ENCODE results near the gene FAM107B. TPM values are rescaled to one million over a fixed set of nuclear protein-coding genes. Genes with fewer than 3 reads are reported as not detected.

FAM107B gene
- total RNA-seq, 1 experiment from 2014 or later, result 41.6 TPM

DNA sequence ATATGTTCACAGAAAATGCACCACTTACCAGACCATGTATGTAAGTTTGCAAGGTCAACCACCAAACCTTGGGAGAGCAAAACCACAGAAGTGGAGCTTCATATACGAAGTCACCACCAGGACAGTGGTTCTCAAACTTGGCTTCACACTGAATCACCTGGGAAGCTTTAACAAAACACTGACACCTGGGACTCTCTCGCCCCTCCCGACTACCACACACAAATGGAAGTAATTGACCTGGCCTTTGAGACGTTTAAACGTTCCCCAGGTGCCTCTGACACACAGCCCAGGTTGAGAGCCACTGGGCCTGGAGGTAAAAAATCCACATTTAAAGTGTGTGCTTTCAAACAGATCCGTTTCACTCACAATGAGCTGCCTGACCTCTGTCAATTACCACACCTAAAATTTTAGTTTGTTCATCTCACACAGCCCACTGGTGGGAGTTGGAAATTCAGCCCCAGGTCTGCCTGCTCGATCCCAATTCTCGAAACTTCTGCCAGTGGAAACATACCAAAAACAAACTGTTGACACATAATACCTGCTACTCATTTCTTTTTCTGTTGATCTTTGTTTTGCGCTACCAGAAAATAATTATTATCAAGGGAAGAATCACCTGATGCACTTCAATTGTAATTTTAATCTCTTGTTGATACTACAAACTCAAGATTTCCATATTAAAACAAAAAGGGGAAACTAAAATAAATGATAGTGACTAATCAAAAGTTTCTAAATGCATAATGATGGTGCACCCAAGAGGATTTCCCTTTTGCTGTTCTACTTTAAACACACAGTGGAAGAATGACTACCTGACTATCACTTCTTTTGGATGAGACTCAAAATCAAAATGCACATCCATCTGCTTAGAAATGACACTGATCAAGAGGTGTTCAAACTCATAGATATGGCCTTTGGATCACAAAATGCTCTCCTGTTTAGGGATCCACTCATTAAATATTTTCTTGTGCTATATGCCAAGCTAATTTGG, 36.6 kb upstream of the FAM107B start:
- DNase-seq (ENCODE audit: low read depth, low spot score) (no peak), ATAC-seq (no peak)
- H4K20me1 ChIP-seq (ENCODE audit: insufficient read depth), result no peaks in the 10 kb centered on the region
- no peak overlapping the region for H3K4me3 ChIP-seq (replicated peaks in 1 of 2; ENCODE audit: low read depth in 1 of 2, low read length in 2 of 2)
- ChIA-PET RAD21 (ENCODE audit: low non-redundant PET in 1 of 2, low total read pairs in 2 of 2, uncharacterized antibody in 2 of 2, unreplicated experiment in 2 of 2) (no interaction called here), POLR2A (no interaction called here), CTCF (no interaction called here)
- no peaks in the 10 kb centered on the region for H3K27me3 ChIP-seq (ENCODE audit: insufficient read depth, low read length)
- no peaks in the 10 kb centered on the region for H3K9me2 ChIP-seq (ENCODE audit: insufficient read depth)
- no peaks in the 10 kb centered on the region for H3K36me3 ChIP-seq (ENCODE audit: control insufficient read depth in 1 of 2, insufficient read depth in 2 of 2, low read length in 2 of 2)
- H3K27ac ChIP-seq (ENCODE audit: low read depth, low read length), result no peak overlapping the region
- intact Hi-C loops (cut with micrococcal nuclease), result no loop called here
- H3K9ac ChIP-seq (ENCODE audit: low read length), result no peak overlapping the region
- TF ChIP-seq, protein P1, sequence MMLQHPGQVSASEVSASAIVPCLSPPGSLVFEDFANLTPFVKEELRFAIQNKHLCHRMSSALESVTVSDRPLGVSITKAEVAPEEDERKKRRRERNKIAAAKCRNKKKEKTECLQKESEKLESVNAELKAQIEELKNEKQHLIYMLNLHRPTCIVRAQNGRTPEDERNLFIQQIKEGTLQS (IDR thresholded peaks at IDR 0.05), result no peak
- TF ChIP-seq JUND (IDR thresholded peaks at IDR 0.05), result no peak
- no peak for TF ChIP-seq ELF1 (IDR thresholded peaks at IDR 0.05; ENCODE audit: borderline replicate concordance, low read depth)
- no peak for TF ChIP-seq MAX (IDR thresholded peaks at IDR 0.05)
- TF ChIP-seq CEBPB (IDR thresholded peaks at IDR 0.05; ENCODE audit: low read depth), result no peak
- no peak for TF ChIP-seq YY1 (IDR thresholded peaks at IDR 0.05; ENCODE audit: extremely low read depth, insufficient replicate concordance, low read depth, low read length)
- no peak for TF ChIP-seq CBX3 (IDR thresholded peaks at IDR 0.05; ENCODE audit: low read depth)
- no peak for TF ChIP-seq POLR2A (IDR thresholded peaks at IDR 0.05; ENCODE audit: borderline replicate concordance, extremely low read depth, insufficient read depth, insufficient read length)
- no TSS peak for BruUV-seq (replicated peaks)
- H3K9me3 ChIP-seq (ENCODE audit: control insufficient read depth in 1 of 2, insufficient read depth in 1 of 2, low read depth in 1 of 2, low read length in 2 of 2), result no peaks in the 10 kb centered on the region
- H3K4me2 ChIP-seq (ENCODE audit: low read length), result no peak overlapping the region
- peaks cover 0 to 4% of the 10 kb centered on the region in 2 experiments; a peak in 1 of 4 replicates for H3K4me1 ChIP-seq (ENCODE audit: control insufficient read depth in 1 of 2, insufficient read depth in 2 of 2, low read length in 2 of 2)
- H3K79me2 ChIP-seq (ENCODE audit: insufficient read depth, low read length), result no peaks in the 10 kb centered on the region
- H2AFZ ChIP-seq (ENCODE audit: low read depth, low read length, poor library complexity, severe bottlenecking), result no peak overlapping the region

DNA sequence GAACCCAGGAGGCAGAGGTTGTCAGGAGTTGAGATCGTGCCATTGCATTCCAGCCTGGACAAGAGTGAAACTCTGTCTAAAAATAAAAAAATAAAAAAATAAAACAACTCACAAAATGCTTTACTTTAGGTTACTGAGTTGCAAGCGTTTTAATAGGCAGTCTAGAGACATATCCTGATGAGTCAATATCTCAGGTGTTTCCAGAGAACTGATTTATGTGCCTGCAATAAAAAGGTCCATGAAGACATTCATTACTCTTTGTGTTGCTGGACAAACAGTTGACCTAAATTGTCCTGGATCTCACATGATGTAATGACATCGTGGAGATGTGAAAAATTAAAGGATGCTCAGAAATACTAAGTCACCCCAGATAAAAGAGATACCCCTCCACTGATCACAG, 31.6 kb upstream of the FAM107B start:
- intact Hi-C loops (cut with micrococcal nuclease), result no loop called here
- no peak for ATAC-seq
- ChIA-PET POLR2A (no interaction called here), CTCF (no interaction called here), RAD21 (ENCODE audit: low non-redundant PET in 1 of 2, low total read pairs in 2 of 2, uncharacterized antibody in 2 of 2, unreplicated experiment in 2 of 2) (no interaction called here)
- no peaks in the 10 kb centered on the region for H4K20me1 ChIP-seq (ENCODE audit: insufficient read depth)
- H2AFZ ChIP-seq (ENCODE audit: low read depth, low read length, poor library complexity, severe bottlenecking), result no peak overlapping the region
- no peak overlapping the region for H3K4me2 ChIP-seq (ENCODE audit: low read length)
- H3K9me3 ChIP-seq (ENCODE audit: control insufficient read depth in 1 of 2, insufficient read depth in 1 of 2, low read depth in 1 of 2, low read length in 2 of 2), result no peaks in the 10 kb centered on the region
- no peaks in the 10 kb centered on the region for H3K9me2 ChIP-seq (ENCODE audit: insufficient read depth)
- H3K4me3 ChIP-seq (replicated peaks in 1 of 2; ENCODE audit: low read depth in 1 of 2, low read length in 2 of 2), result no peak overlapping the region
- no peak for TF ChIP-seq YY1 (IDR thresholded peaks at IDR 0.05; ENCODE audit: extremely low read depth, insufficient replicate concordance, low read depth, low read length)
- TF ChIP-seq JUND (IDR thresholded peaks at IDR 0.05), result no peak
- TF ChIP-seq ZBTB33 (IDR thresholded peaks at IDR 0.05; ENCODE audit: extremely low read depth, insufficient replicate concordance, low read length), result no peak
- TF ChIP-seq EGR1 (IDR thresholded peaks at IDR 0.05; ENCODE audit: low read depth), result no peak
- TF ChIP-seq EZH2phosphoT487 (IDR thresholded peaks at IDR 0.05; ENCODE audit: borderline replicate concordance), result no peak
- no peak for TF ChIP-seq CBX3 (IDR thresholded peaks at IDR 0.05; ENCODE audit: low read depth)
- TF ChIP-seq TCF7L2 (IDR thresholded peaks at IDR 0.05; ENCODE audit: borderline replicate concordance, extremely low read depth, insufficient read depth, insufficient read length), result no peak
- no peak for TF ChIP-seq SRF (IDR thresholded peaks at IDR 0.05; ENCODE audit: low read depth)
- H3K4me1 ChIP-seq (ENCODE audit: control insufficient read depth in 1 of 2, insufficient read depth in 2 of 2, low read length in 2 of 2), result peaks cover 0 to 4% of the 10 kb centered on the region in 2 experiments; a peak in 1 of 4 replicates
- H3K27me3 ChIP-seq (ENCODE audit: insufficient read depth, low read length), result no peaks in the 10 kb centered on the region
- no peak overlapping the region for H3K27ac ChIP-seq (ENCODE audit: low read depth, low read length)
- H3K79me2 ChIP-seq (ENCODE audit: insufficient read depth, low read length), result no peaks in the 10 kb centered on the region
- H3K36me3 ChIP-seq (ENCODE audit: control insufficient read depth in 1 of 2, insufficient read depth in 2 of 2, low read length in 2 of 2), result no peaks in the 10 kb centered on the region
- no peak overlapping the region for H3K9ac ChIP-seq (ENCODE audit: low read length)
- BruUV-seq (replicated peaks), result no TSS peak
- no peak for DNase-seq (ENCODE audit: low read depth, low spot score)
